GM18909 (cell line): ENCODE results near the gene LCOR.

Experiments
- ATAC-seq: cut with Tn5 transposase; IDR thresholded peaks from one replicate; pipeline ENCODE4 v1.9.1; 2021; ENCODE audit warnings: mild to moderate bottlenecking; ENCODE audit not compliant: unreplicated experiment, poor library complexity

The LCOR gene

GRCh38 chr10:96878057-96878456 lies 46.0 kb downstream of the LCOR start:
- ATAC-seq: no peak

GRCh38 chr10:96880575-96880974 lies 48.5 kb downstream of the LCOR start:
- ATAC-seq: no peak

GRCh38 chr10:96889415-96890171 lies 57.5 kb downstream of the LCOR start:
- no peak for ATAC-seq

GRCh38 chr10:96890172-96890513 lies 58.0 kb downstream of the LCOR start:
- no peak for ATAC-seq

- ATAC-seq: no peak
Measured at GRCh38 chr10:96890580-96890979, 58.5 kb downstream of the LCOR start.

GRCh38 chr10:96891840-96892239 lies 59.7 kb downstream of the LCOR start:
- ATAC-seq: no peak

- no peak for ATAC-seq
Measured at GRCh38 chr10:96895662-96896424, 63.7 kb downstream of the LCOR start.

GRCh38 chr10:96896884-96897589 lies 64.9 kb downstream of the LCOR start:
- no peak for ATAC-seq

GRCh38 chr10:96902117-96902516 lies 70.0 kb downstream of the LCOR start:
- ATAC-seq: no peak

GRCh38 chr10:96902731-96903358 lies 70.7 kb downstream of the LCOR start:
- ATAC-seq: no peak

GRCh38 chr10:96904648-96905047 lies 72.5 kb downstream of the LCOR start:
- no peak for ATAC-seq

- no peak for ATAC-seq
Measured at GRCh38 chr10:96906864-96907263, 74.8 kb downstream of the LCOR start.

- ATAC-seq: no peak
Measured at GRCh38 chr10:96910488-96911395, 78.6 kb downstream of the LCOR start.

- ATAC-seq: no peak
Measured at GRCh38 chr10:96912405-96912804, 80.3 kb downstream of the LCOR start.

- no peak for ATAC-seq
Measured at GRCh38 chr10:96913906-96914305, 81.8 kb downstream of the LCOR start.

- no peak for ATAC-seq
Measured at GRCh38 chr10:96917628-96918027, 85.5 kb downstream of the LCOR start.

- no peak for ATAC-seq
Measured at GRCh38 chr10:96918214-96919002, 86.3 kb downstream of the LCOR start.

- no peak for ATAC-seq
Measured at GRCh38 chr10:96919785-96920430, 87.8 kb downstream of the LCOR start.

GRCh38 chr10:96921655-96922054 lies 89.6 kb downstream of the LCOR start:
- no peak for ATAC-seq
